Measurements from ENCODE around the gene GSE1.

Gene GSE1

GRCh38 chr16:85668676-85669424 lies 55.7 kb downstream of the GSE1 start:
- Histone ChIP-seq H3K9me3 (ENCODE audit: low read length) (no peaks in the 10 kb centered on the region), H3K27me3 (ENCODE audit: insufficient read depth, low read length) (no peaks in the 10 kb centered on the region), H2AFZ (ENCODE audit: low read depth, low read length) (no peak overlapping the region), H3K4me3 (ENCODE audit: low read length) (no peak overlapping the region), H3K4me1 (ENCODE audit: insufficient read depth, low read length) (no peaks in the 10 kb centered on the region), H3K36me3 (ENCODE audit: insufficient read depth, low read length) (peaks cover 89% of the 10 kb centered on the region)

DNA sequence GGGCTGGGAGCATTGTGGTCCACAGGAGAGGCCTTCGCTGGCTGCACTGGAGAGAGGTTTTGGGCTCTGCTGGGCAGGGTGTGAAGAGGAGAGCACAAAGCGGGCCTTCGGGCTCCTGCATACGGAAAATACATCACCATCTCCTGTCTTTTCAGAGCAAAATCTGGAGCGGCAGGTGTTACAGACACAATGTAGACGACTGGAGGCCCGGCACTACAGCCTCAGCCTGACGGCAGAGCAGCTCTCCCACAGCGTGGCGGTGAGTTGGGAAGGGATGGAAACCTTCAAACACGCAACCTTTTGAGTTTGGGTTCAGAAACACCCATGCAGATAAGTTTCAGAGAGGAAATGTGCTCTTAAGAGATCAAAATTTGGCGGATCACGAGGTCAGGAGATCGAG lies 57.7 kb downstream of the GSE1 start:
- Histone ChIP-seq H2AFZ (ENCODE audit: low read depth, low read length) (no peak overlapping the region), H3K9me3 (ENCODE audit: low read length) (no peaks in the 10 kb centered on the region), H3K4me1 (ENCODE audit: insufficient read depth, low read length) (no peaks in the 10 kb centered on the region), H3K36me3 (ENCODE audit: insufficient read depth, low read length) (peaks cover 87% of the 10 kb centered on the region), H3K4me3 (ENCODE audit: low read length) (no peak overlapping the region), H3K27me3 (ENCODE audit: insufficient read depth, low read length) (no peaks in the 10 kb centered on the region)

DNA sequence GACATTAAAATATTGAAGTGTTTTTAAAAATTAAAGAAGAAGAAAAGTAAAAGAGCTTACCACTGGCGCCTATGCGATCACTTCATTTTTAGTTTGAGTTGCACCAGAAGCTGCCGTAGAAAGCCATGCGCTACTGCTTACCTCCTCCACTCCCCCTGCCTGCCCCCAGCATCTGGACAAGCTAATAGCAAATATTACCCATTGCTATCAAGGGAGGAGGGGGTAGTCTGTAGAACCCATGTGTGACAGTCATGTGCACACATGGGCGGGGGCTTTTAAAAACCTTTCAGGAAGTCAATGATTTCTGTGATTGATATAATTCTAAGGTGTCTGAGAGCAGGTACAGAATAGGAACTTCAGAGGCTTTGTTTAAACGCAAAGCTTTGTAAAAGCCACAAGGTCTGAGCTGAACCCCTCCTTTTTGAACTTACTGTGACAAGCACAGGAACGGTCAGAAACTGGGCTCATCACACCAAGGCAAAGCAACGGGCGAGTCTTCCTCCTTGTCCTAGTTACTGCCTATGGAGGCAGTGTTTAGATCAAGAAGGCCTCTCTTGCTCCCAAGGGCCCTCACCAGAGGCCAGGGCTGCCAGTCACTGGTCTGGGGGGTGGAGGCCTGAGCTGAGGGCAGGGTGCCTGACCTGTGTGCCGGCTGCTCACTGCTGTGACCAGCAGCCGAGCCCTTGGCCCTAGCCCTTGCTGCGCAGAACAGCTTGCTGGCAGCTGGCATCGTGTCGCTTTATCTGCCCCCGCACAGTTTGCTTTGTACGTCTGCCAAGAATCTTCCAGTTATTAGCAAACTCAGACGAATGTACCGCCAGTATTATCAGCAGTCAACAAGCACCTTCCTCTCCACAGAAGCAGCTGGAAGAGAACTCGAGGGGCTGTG lies 60.7 kb downstream of the GSE1 start:
- Histone ChIP-seq H3K36me3 (ENCODE audit: insufficient read depth, low read length) (peaks cover 85% of the 10 kb centered on the region), H3K4me3 (ENCODE audit: low read length) (no peak overlapping the region), H3K9me3 (ENCODE audit: low read length) (no peaks in the 10 kb centered on the region), H3K27me3 (ENCODE audit: insufficient read depth, low read length) (no peaks in the 10 kb centered on the region), H2AFZ (ENCODE audit: low read depth, low read length) (no peak overlapping the region), H3K4me1 (ENCODE audit: insufficient read depth, low read length) (no peaks in the 10 kb centered on the region)

- Histone ChIP-seq H3K36me3 (ENCODE audit: insufficient read depth, low read length) (peaks cover 85% of the 10 kb centered on the region), H3K4me3 (ENCODE audit: low read length) (no peak overlapping the region), H3K9me3 (ENCODE audit: low read length) (no peaks in the 10 kb centered on the region), H3K27me3 (ENCODE audit: insufficient read depth, low read length) (no peaks in the 10 kb centered on the region), H3K4me1 (ENCODE audit: insufficient read depth, low read length) (no peaks in the 10 kb centered on the region), H2AFZ (ENCODE audit: low read depth, low read length) (no peak overlapping the region)
Measured at GRCh38 chr16:85674418-85674755, 61.3 kb downstream of the GSE1 start.

DNA sequence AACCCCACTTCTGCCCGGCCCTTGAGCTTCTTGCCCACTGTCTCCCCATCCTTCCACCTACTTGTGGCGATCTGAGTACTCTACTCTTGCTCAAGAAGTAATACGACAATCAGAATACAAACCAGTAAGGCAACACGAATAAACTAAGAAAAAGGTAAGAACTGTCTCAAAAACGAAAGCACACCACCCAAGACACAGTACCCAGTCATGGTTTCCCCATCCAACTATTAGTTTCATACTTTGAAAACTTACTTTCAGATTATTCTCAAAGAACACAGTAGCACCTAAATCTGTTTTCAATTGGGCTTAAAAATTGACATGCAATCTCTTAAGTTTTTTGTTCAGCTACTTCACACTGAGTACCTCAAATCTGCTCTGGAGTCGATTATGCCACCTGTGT lies 61.7 kb downstream of the GSE1 start:
- no peak overlapping the region for H3K4me3 ChIP-seq (ENCODE audit: low read length)
- no peaks in the 10 kb centered on the region for H3K27me3 ChIP-seq (ENCODE audit: insufficient read depth, low read length)
- peaks cover 83% of the 10 kb centered on the region for H3K36me3 ChIP-seq (ENCODE audit: insufficient read depth, low read length)
- no peak overlapping the region for H2AFZ ChIP-seq (ENCODE audit: low read depth, low read length)
- H3K9me3 ChIP-seq (ENCODE audit: low read length): no peaks in the 10 kb centered on the region
- H3K4me1 ChIP-seq (ENCODE audit: insufficient read depth, low read length): no peaks in the 10 kb centered on the region

DNA sequence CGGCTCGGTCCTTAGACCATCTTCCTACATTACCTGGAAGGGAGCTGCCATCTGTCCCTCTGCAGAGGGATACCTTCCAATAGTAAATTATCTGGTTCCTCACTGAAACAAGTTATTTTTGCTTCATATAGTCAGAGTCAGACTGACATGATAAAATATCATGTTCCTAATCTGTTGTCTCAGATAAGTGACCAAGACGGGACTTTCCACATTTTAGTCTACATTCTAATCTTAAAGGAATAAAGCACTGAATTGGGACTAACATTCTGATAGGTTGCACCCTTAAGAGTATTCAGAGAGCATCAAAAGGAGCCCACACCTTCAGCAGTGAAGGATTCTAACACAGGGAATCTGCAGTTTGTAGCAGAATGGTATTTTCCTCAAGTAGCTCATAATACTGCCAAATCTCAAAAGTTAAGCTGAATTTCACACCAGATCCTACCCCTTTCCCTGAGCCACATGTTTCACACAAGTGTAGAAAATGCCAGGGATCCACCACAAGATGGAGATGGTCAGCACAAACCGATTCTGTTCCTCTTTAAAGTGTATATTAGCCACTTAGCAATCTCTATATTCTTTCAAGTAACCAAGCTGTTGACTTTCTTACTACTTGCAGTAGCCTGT lies 62.2 kb downstream of the GSE1 start:
- Histone ChIP-seq H3K27me3 (ENCODE audit: insufficient read depth, low read length) (no peaks in the 10 kb centered on the region), H3K4me3 (ENCODE audit: low read length) (no peak overlapping the region), H3K36me3 (ENCODE audit: insufficient read depth, low read length) (peaks cover 86% of the 10 kb centered on the region), H2AFZ (ENCODE audit: low read depth, low read length) (no peak overlapping the region), H3K9me3 (ENCODE audit: low read length) (no peaks in the 10 kb centered on the region), H3K4me1 (ENCODE audit: insufficient read depth, low read length) (no peaks in the 10 kb centered on the region)

DNA sequence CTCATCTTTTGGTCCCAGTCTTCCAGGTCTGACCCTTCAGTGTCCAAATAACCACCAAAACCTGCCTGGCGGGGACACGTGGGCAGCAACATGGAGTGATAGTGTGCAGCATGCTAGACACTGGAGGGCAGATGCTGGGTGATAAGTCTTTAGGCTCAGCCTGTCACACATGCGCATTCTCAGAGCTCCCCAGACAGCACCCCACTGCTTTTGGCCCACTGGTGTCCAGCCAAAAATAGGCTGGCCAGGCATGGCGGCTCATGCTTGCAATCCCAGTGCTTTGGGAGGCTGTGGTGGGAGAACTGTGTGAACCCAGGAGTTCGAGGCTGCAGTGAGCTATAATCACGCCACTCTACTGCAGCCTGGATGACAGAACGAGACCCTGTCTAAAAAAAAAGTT lies 63.3 kb downstream of the GSE1 start:
- Histone ChIP-seq H3K27me3 (ENCODE audit: insufficient read depth, low read length) (no peaks in the 10 kb centered on the region), H3K4me1 (ENCODE audit: insufficient read depth, low read length) (no peaks in the 10 kb centered on the region), H3K9me3 (ENCODE audit: low read length) (no peaks in the 10 kb centered on the region), H3K36me3 (ENCODE audit: insufficient read depth, low read length) (peaks cover 91% of the 10 kb centered on the region), H3K4me3 (ENCODE audit: low read length) (no peak overlapping the region), H2AFZ (ENCODE audit: low read depth, low read length) (no peak overlapping the region)

DNA sequence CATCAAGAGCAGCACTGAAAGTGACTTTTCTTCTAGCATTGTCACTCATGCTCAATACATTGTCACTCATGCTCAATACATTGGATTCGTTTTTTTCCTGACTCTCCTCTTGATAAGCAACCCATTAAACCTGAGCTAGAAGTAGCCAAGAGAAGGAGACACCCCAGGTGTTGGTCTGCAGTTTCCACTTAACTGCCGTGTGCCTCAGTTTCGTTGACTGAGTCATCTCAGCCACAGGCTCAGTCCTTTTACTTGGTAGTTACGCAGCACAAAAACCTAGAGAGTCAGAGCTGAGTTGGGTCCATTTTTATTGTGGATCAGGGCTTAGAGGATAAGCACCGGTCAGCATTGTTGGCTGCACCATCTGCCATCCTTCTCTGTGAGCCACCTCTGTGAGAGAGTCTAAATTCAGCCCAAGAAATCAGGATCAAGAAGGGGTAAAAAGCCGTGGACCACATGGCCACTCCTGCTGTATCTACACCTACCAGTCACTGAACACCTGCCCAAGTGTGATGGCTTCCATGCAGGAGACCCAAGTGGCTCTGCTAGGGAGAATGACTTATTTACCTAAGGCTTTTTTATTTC lies 64.4 kb downstream of the GSE1 start:
- no peak overlapping the region for H2AFZ ChIP-seq (ENCODE audit: low read depth, low read length)
- H3K4me1 ChIP-seq (ENCODE audit: insufficient read depth, low read length): no peaks in the 10 kb centered on the region
- peaks cover 84% of the 10 kb centered on the region for H3K36me3 ChIP-seq (ENCODE audit: insufficient read depth, low read length)
- H3K4me3 ChIP-seq (ENCODE audit: low read length): no peak overlapping the region
- no peaks in the 10 kb centered on the region for H3K27me3 ChIP-seq (ENCODE audit: insufficient read depth, low read length)
- no peaks in the 10 kb centered on the region for H3K9me3 ChIP-seq (ENCODE audit: low read length)

- no peaks in the 10 kb centered on the region for H3K9me3 ChIP-seq (ENCODE audit: low read length)
- no peak overlapping the region for H2AFZ ChIP-seq (ENCODE audit: low read depth, low read length)
- H3K36me3 ChIP-seq (ENCODE audit: insufficient read depth, low read length): peaks cover 78% of the 10 kb centered on the region
- no peaks in the 10 kb centered on the region for H3K27me3 ChIP-seq (ENCODE audit: insufficient read depth, low read length)
- H3K4me1 ChIP-seq (ENCODE audit: insufficient read depth, low read length): no peaks in the 10 kb centered on the region
- no peak overlapping the region for H3K4me3 ChIP-seq (ENCODE audit: low read length)
Measured at GRCh38 chr16:85678016-85678415, 64.9 kb downstream of the GSE1 start.

- Histone ChIP-seq H2AFZ (ENCODE audit: low read depth, low read length) (no peak overlapping the region), H3K36me3 (ENCODE audit: insufficient read depth, low read length) (peaks cover 76% of the 10 kb centered on the region), H3K27me3 (ENCODE audit: insufficient read depth, low read length) (no peaks in the 10 kb centered on the region), H3K4me3 (ENCODE audit: low read length) (no peak overlapping the region), H3K4me1 (ENCODE audit: insufficient read depth, low read length) (peaks cover 4% of the 10 kb centered on the region), H3K9me3 (ENCODE audit: low read length) (no peaks in the 10 kb centered on the region)
Measured at GRCh38 chr16:85678821-85679220, 65.7 kb downstream of the GSE1 start.

- Histone ChIP-seq H3K27me3 (ENCODE audit: insufficient read depth, low read length) (no peaks in the 10 kb centered on the region), H3K4me3 (ENCODE audit: low read length) (no peak overlapping the region), H2AFZ (ENCODE audit: low read depth, low read length) (no peak overlapping the region), H3K9me3 (ENCODE audit: low read length) (no peaks in the 10 kb centered on the region), H3K4me1 (ENCODE audit: insufficient read depth, low read length) (peaks cover 4% of the 10 kb centered on the region), H3K36me3 (ENCODE audit: insufficient read depth, low read length) (peaks cover 70% of the 10 kb centered on the region)
Measured at GRCh38 chr16:85679870-85680269, 66.7 kb downstream of the GSE1 start.

- H2AFZ ChIP-seq (ENCODE audit: low read depth, low read length): no peak overlapping the region
- H3K4me1 ChIP-seq (ENCODE audit: insufficient read depth, low read length): peaks cover 4% of the 10 kb centered on the region
- H3K4me3 ChIP-seq (ENCODE audit: low read length): no peak overlapping the region
- H3K36me3 ChIP-seq (ENCODE audit: insufficient read depth, low read length): peaks cover 64% of the 10 kb centered on the region
- no peaks in the 10 kb centered on the region for H3K27me3 ChIP-seq (ENCODE audit: insufficient read depth, low read length)
- no peaks in the 10 kb centered on the region for H3K9me3 ChIP-seq (ENCODE audit: low read length)
Measured at GRCh38 chr16:85680352-85680944, 67.3 kb downstream of the GSE1 start.

GRCh38 chr16:85681255-85681654 lies 68.1 kb downstream of the GSE1 start:
- peaks cover 59% of the 10 kb centered on the region for H3K36me3 ChIP-seq (ENCODE audit: insufficient read depth, low read length)
- no peaks in the 10 kb centered on the region for H3K9me3 ChIP-seq (ENCODE audit: low read length)
- no peak overlapping the region for H2AFZ ChIP-seq (ENCODE audit: low read depth, low read length)
- H3K4me3 ChIP-seq (ENCODE audit: low read length): no peak overlapping the region
- H3K27me3 ChIP-seq (ENCODE audit: insufficient read depth, low read length): no peaks in the 10 kb centered on the region
- peaks cover 4% of the 10 kb centered on the region for H3K4me1 ChIP-seq (ENCODE audit: insufficient read depth, low read length)
